GM12878 (cell line): ENCODE results near the gene HSD17B2. TPM values are rescaled to one million over a fixed set of nuclear protein-coding genes. Genes with fewer than 3 reads are reported as not detected.

ENCODE experiments used
- ATAC-seq: fragments of 200-7000 bp; cut with Tn5 transposase; 3 replicates; pipeline ENCODE4 v1.9.1; 2020; ENCODE audit warnings: mild to moderate bottlenecking, moderate library complexity
- BruUV-seq: library from RNA; stranded (reverse); fragments of 400-500 nt; replicated peaks from 2 replicates; lab custom pipeline; 2021; lab: Mats Ljungman, UMichigan
- CTCF ChIA-PET: fragments of 300-600 bp; sonication (Branson Sonifier 250); formaldehyde crosslinking; extraction: SDS; loops from one replicate; lab custom pipeline; 2021; ENCODE audit warnings: inconsistent platforms; lab: Yijun Ruan, JAX
- POLR2A ChIA-PET: fragments of 350-600 bp; formaldehyde crosslinking; extraction: SDS; loops from one replicate; lab custom pipeline; 2021; ENCODE audit warnings: inconsistent platforms; lab: Charles Lee
- RAD21 ChIA-PET: fragments of 300-600 bp; sonication (Branson Sonifier 250); formaldehyde crosslinking; loops from one replicate; lab custom pipeline; 2023; ENCODE audit warnings: antibody characterized with exemption; ENCODE audit not compliant: unreplicated experiment; lab: Charles Lee
- SMC1A ChIA-PET: fragments of 300-600 bp; sonication (Branson Sonifier 250); formaldehyde crosslinking; loops from one replicate; lab custom pipeline; 2023; ENCODE audit not compliant: unreplicated experiment, uncharacterized antibody; lab: Charles Lee
- DNase-seq: peaks from one replicate; pipeline ENCODE4 v3.0.0-alpha.2; 2011; ENCODE audit warnings: low read depth, low spot score
- FAIRE-seq: peaks from 3 replicates; lab custom pipeline; 2011; peaks lifted over from hg19 to GRCh38; lab: Jason Lieb, UNC
- H2AFZ ChIP-seq: 2 replicates; pipeline ENCODE4 v1.6.0; 2011; ENCODE audit warnings: low read depth, low read length, control low read depth; ENCODE audit not compliant: control insufficient read depth
- H3K27ac ChIP-seq: 2 replicates; pipeline ENCODE4 v1.5.1; 2011; ENCODE audit warnings: control low read depth; ENCODE audit not compliant: control insufficient read depth, insufficient read depth
- H3K27me3 ChIP-seq, 2 experiments: replicated peaks in 1 of 2; 2 replicates each; pipeline versions ENCODE4 v1.6.0 to v1.6.1; 2011; ENCODE audit warnings: low read length in 1 of 2; ENCODE audit not compliant: control insufficient read depth in 2 of 2, insufficient read depth in 2 of 2
- H3K36me3 ChIP-seq, 2 experiments: 2 replicates each; pipeline ENCODE4 v1.5.1; 2011; ENCODE audit warnings: low read length in 1 of 2; ENCODE audit not compliant: control insufficient read depth in 2 of 2, insufficient read depth in 2 of 2
- H3K4me1 ChIP-seq: 2 replicates; pipeline ENCODE4 v1.6.1; 2011; ENCODE audit warnings: mild to moderate bottlenecking, low read length, moderate library complexity, mixed read lengths; ENCODE audit not compliant: control insufficient read depth, insufficient read depth
- H3K4me2 ChIP-seq: 2 replicates; pipeline ENCODE4 v1.6.0; 2011; ENCODE audit warnings: control low read depth; ENCODE audit not compliant: control insufficient read depth, insufficient read depth
- H3K4me3 ChIP-seq: fragments of 200-600 bp; sonication (generic); 2 replicates; pipeline ENCODE4 v1.5.1; 2016
- H3K79me2 ChIP-seq: 2 replicates; pipeline ENCODE4 v1.6.0; 2011; ENCODE audit warnings: low read length; ENCODE audit not compliant: control insufficient read depth, insufficient read depth
- H3K9ac ChIP-seq: 2 replicates; pipeline ENCODE4 v1.8.0; 2011; ENCODE audit warnings: low read length, control low read depth, mixed read lengths; ENCODE audit not compliant: control insufficient read depth, insufficient read depth
- H3K9me3 ChIP-seq: replicated peaks from 3 replicates; pipeline ENCODE4 v1.5.1; 2011; ENCODE audit warnings: mild to moderate bottlenecking, low read length; ENCODE audit not compliant: control insufficient read depth, insufficient read depth
- H4K20me1 ChIP-seq: 2 replicates; pipeline ENCODE4 v1.6.0; 2011; ENCODE audit not compliant: control insufficient read depth, insufficient read depth
- BACH1 ChIP-seq: fragments of 450-650 bp; IDR thresholded peaks from 2 replicates; pipeline ENCODE4 v1.6.1; 2017; ENCODE audit warnings: mild to moderate bottlenecking, borderline replicate concordance
- BHLHE40 ChIP-seq, 2 experiments: fragments of 450-650 bp in 1 of 2; IDR thresholded peaks; 2 replicates each; pipeline ENCODE4 v1.6.1; 2011 to 2017; ENCODE audit warnings: low read depth in 2 of 2, borderline replicate concordance in 1 of 2, improper control_type of control experiment in 1 of 2, low read length in 1 of 2, mild to moderate bottlenecking in 1 of 2
- HDGF ChIP-seq: fragments of 450-650 bp; IDR thresholded peaks from 2 replicates; pipeline ENCODE4 v1.6.1; 2016; ENCODE audit warnings: antibody characterized with exemption
- KLF5 ChIP-seq: fragments of 450-650 bp; IDR thresholded peaks from 2 replicates; pipeline ENCODE4 v1.6.1; 2014; ENCODE audit warnings: mild to moderate bottlenecking; ENCODE audit not compliant: partially characterized antibody
- SIX5 ChIP-seq: IDR thresholded peaks from 2 replicates; pipeline ENCODE4 v1.6.1; 2011; ENCODE audit warnings: mild to moderate bottlenecking, low read depth, low read length, moderate library complexity; ENCODE audit not compliant: severe bottlenecking
- SP1 ChIP-seq: IDR thresholded peaks from one replicate; pipeline ENCODE4 v1.6.1; 2011; ENCODE audit warnings: low read depth, low read length
- SREBF2 ChIP-seq: IDR thresholded peaks from 2 replicates; pipeline ENCODE4 v1.6.1; 2012; ENCODE audit warnings: mild to moderate bottlenecking, low read length
- TCF12 ChIP-seq: IDR thresholded peaks from 2 replicates; pipeline ENCODE4 v1.6.1; 2011; ENCODE audit warnings: low read depth, mild to moderate bottlenecking, low read length
- ZNF622 ChIP-seq: fragments of 450-650 bp; IDR thresholded peaks from 2 replicates; pipeline ENCODE4 v1.6.1; 2017; ENCODE audit warnings: mild to moderate bottlenecking, inconsistent platforms
- WGBS: methylation state at CpG from one replicate; pipeline ENCODE4 v1.1.6; 2016; ENCODE audit warnings: low lambda C conversion rate; ENCODE audit not compliant: insufficient replicate concordance, insufficient coverage; ENCODE audit errors: missing lambda C conversion rate; 5-methylcytosine and 5-hydroxymethylcytosine counted together
- in situ Hi-C: fragments of 300-500 bp; cut with MboI; formaldehyde crosslinking; loops from 9 replicates; pipeline ENCODE4 v1.14.3; 2018; ENCODE audit warnings: mixed read lengths
- intact Hi-C: fragments of 100-400 bp; cut with micrococcal nuclease; formaldehyde crosslinking; loops from one replicate; pipeline ENCODE4 v1.14.2; 2022; ENCODE audit not compliant: unreplicated experiment
- polyA plus RNA-seq, 11 experiments: library from polyadenylated mRNA; depleted of rRNA in 4 of 11; unstranded in 6 of 11; stranded (reverse) in 5 of 11; fragments of >200 nt; fragmentation: Nextera tagmentation in 4 of 11; fragmentation: Illumina TruSeq in 1 of 11; extraction: Ambion mirVana in 4 of 11; extraction: Trizol in 1 of 11; gene quantifications; 1 replicate in 1 of 11; 2 replicates in 10 of 11; pipeline versions ENCODE4 v1.2.1 to v1.2.3, GENCODE V29; 2011 to 2016; ENCODE audit warnings: inconsistent platforms in 2 of 11, missing spikeins in 2 of 11, low read depth in 1 of 11
- total RNA-seq, 4 experiments: library from RNA; depleted of rRNA in 3 of 4; stranded (reverse); fragments of >200 nt in 3 of 4; fragmentation: Illumina TruSeq in 1 of 4; extraction: Trizol in 1 of 4; gene quantifications; 2 replicates each; pipeline versions ENCODE4 v1.2.1 to v1.2.3, GENCODE V29; 2013 to 2021
- TF ChIP-seq, protein P1 (sequence below): fragments of 450-650 bp; IDR thresholded peaks from 2 replicates; pipeline ENCODE4 v1.6.1; 2016; ENCODE audit warnings: mild to moderate bottlenecking
- TF ChIP-seq, protein P2 (sequence below): fragments of 450-650 bp; IDR thresholded peaks from 2 replicates; pipeline ENCODE4 v1.6.1; 2017; ENCODE audit warnings: mild to moderate bottlenecking

Gene HSD17B2
- total and polyA plus RNA-seq, 10 of the 15 experiments (the other 5 are each of a cell fraction or from before 2014, with no cell fraction given), result not detected

- TF ChIP-seq, protein P1, sequence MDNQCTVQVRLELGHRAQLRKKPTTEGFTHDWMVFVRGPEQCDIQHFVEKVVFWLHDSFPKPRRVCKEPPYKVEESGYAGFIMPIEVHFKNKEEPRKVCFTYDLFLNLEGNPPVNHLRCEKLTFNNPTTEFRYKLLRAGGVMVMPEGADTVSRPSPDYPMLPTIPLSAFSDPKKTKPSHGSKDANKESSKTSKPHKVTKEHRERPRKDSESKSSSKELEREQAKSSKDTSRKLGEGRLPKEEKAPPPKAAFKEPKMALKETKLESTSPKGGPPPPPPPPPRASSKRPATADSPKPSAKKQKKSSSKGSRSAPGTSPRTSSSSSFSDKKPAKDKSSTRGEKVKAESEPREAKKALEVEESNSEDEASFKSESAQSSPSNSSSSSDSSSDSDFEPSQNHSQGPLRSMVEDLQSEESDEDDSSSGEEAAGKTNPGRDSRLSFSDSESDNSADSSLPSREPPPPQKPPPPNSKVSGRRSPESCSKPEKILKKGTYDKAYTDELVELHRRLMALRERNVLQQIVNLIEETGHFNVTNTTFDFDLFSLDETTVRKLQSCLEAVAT, result no peak
- no peak for TF ChIP-seq SREBF2
- no peak for TF ChIP-seq KLF5
- TF ChIP-seq SIX5, result no peak
- no peak for TF ChIP-seq SP1
- TF ChIP-seq, protein P2, sequence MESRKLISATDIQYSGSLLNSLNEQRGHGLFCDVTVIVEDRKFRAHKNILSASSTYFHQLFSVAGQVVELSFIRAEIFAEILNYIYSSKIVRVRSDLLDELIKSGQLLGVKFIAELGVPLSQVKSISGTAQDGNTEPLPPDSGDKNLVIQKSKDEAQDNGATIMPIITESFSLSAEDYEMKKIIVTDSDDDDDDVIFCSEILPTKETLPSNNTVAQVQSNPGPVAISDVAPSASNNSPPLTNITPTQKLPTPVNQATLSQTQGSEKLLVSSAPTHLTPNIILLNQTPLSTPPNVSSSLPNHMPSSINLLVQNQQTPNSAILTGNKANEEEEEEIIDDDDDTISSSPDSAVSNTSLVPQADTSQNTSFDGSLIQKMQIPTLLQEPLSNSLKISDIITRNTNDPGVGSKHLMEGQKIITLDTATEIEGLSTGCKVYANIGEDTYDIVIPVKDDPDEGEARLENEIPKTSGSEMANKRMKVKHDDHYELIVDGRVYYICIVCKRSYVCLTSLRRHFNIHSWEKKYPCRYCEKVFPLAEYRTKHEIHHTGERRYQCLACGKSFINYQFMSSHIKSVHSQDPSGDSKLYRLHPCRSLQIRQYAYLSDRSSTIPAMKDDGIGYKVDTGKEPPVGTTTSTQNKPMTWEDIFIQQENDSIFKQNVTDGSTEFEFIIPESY, result no peak
- TF ChIP-seq HDGF, result no peak
- TF ChIP-seq, all 136 proteins: peak for 0
Observed at GRCh38 chr16:82096641-82097040, 61.6 kb downstream of the HSD17B2 start (continued).

DNA sequence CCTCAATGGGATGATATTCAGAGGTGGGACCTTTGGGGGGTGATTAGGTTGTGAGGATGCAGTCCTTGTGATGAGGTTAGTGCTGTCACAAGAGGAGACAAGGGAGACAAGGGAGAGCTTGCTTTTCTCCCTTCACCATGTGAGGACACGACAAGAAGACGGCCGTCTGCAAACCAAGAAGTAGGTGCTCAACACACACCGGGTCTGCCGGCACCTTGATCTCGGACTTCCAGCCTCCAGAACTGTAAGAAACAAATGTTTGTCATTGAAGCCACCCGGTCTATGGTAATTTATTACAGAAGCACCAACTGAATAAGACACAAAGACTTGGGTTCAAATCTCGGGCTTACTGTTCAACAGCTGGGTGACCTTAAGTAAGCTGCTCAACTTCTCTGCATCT, 70.1 kb downstream of the HSD17B2 start:
- no peaks in the 10 kb centered on the region for H3K4me1 ChIP-seq
- SMC1A ChIA-PET, result no interaction called here
- intact Hi-C loops (no loop called here), in situ Hi-C loops (no loop called here)
- POLR2A ChIA-PET, result no interaction called here
- H3K4me2 ChIP-seq, result no peak overlapping the region
- TF ChIP-seq ZNF622 (no peak), BACH1 (no peak), TCF12 (no peak), BHLHE40 (IDR thresholded peaks at IDR 0.05; ENCODE audit: borderline replicate concordance in 1 of 2, low read depth in 2 of 2, low read length in 1 of 2) (no peak)
- no TSS peak for BruUV-seq
- WGBS, result 55% methylated on average over 8 of the region's 8 CpGs
- no peak overlapping the region for H3K9ac ChIP-seq
- H3K79me2 ChIP-seq, result no peaks in the 10 kb centered on the region
- no peak overlapping the region for H3K4me3 ChIP-seq
- ATAC-seq, result no peak
- no peaks in the 10 kb centered on the region for H3K9me3 ChIP-seq
- no peak for FAIRE-seq
- RAD21 ChIA-PET, result no interaction called here
- H3K36me3 ChIP-seq, result no peaks in the 10 kb centered on the region
- peaks cover 2 to 5% of the 10 kb centered on the region in 2 experiments; a peak in 3 of 4 replicates for H3K27me3 ChIP-seq
- no peak for DNase-seq
- H2AFZ ChIP-seq, result no peak overlapping the region
- H4K20me1 ChIP-seq, result peaks cover 2% of the 10 kb centered on the region; the same call in 1 of the 2 replicates
- no peak overlapping the region for H3K27ac ChIP-seq
- CTCF ChIA-PET, result no interaction called here
